K562 treated with DMSO at 1 percent for 48 hours (cell line): ENCODE results near the gene PRELID2. TPM values are rescaled to one million over a fixed set of nuclear protein-coding genes. Genes with fewer than 3 reads are reported as not detected.

Source experiments
- total RNA-seq: library from RNA; unstranded; fragments of 300-600 nt; gene quantifications from 2 replicates; pipeline ENCODE4 v1.2.3, GENCODE V29; 2022; ENCODE audit warnings: low replicate concordance; ENCODE audit errors: extremely low read depth

Gene PRELID2
- total RNA-seq = not detected in 2 replicates

GRCh38 chr5:145834917-145835847, at the start of gene PRELID2:
Gene PRELID2, minus strand, starts transcription at chr5:145835342. Its CDS starts 91 bp downstream, at chr5:145835251.

GRCh38 chr5:145872914-145873313, 37.8 kb upstream of the PRELID2 start, which contains the start of gene GRXCR2:
Gene GRXCR2, minus strand, starts transcription at chr5:145873014. Its CDS starts 46 bp downstream, at chr5:145872968.

Other genes with a start within 250 kb of the PRELID2 start
- not detected in 2 replicates for gene GRXCR2, start 37.7 kb upstream of the PRELID2 start, total RNA-seq
- not detected in 2 replicates for gene SH3RF2, start 101.2 kb upstream of the PRELID2 start, total RNA-seq